Stimulated activated CD4-positive, alpha-beta T cell treated with anti-CD3 and anti-CD28 coated beads, Interleukin-4, amount 100 ng/mL, for 1 hour (primary cell): Measurements from ENCODE around the gene SPATC1L.
A peak's percentile ranks its signal among the peaks of the same experiment; 100 is the strongest.

Source experiments
- DNase-seq: peaks from one replicate; pipeline ENCODE4 v3.0.0-alpha.2; 2020

SPATC1L gene

DNA sequence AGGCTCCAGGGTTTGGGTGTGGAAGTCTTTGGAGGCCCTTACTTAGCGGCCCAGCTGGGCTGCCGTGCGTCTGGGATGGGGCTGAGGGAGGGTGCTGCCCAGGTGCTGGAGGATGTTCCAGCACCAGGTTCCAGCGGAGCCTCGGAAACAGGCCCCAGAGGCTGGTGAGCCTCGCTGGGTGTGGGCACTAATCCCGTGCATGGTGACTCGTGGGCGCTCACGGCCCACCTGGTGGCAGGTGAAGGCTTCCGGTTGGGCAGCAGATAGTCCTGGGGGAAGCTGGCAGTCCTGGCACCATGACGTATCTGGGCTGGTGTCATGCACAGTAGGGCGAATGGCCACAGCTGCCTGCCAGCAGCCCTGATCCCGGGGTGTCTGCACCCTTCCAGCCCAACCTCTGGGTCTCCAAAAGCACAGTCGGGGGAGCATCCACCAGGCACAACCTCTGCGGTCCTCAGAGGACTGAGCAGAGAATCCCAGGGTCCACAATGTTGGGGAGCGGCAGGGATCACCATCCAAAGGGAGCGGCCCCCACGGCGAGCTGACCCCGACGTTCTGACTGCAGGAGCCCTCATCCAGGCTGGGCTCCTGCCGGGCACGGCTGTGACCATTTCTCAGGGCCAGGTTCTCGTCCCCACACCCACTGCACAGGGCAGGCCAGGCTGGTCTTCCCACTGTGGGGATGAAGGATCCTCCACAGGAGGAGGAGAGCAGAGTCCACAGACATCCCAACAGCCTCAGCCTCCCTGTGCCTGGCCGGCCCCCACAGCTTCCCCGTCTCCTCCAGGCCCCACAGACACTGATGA is 54.2 kb downstream of the SPATC1L start:
- no peak for DNase-seq

- DNase-seq: no peak
These were observed 55.2 kb downstream of the SPATC1L start for GRCh38 chr21:46128933-46129571.

DNA sequence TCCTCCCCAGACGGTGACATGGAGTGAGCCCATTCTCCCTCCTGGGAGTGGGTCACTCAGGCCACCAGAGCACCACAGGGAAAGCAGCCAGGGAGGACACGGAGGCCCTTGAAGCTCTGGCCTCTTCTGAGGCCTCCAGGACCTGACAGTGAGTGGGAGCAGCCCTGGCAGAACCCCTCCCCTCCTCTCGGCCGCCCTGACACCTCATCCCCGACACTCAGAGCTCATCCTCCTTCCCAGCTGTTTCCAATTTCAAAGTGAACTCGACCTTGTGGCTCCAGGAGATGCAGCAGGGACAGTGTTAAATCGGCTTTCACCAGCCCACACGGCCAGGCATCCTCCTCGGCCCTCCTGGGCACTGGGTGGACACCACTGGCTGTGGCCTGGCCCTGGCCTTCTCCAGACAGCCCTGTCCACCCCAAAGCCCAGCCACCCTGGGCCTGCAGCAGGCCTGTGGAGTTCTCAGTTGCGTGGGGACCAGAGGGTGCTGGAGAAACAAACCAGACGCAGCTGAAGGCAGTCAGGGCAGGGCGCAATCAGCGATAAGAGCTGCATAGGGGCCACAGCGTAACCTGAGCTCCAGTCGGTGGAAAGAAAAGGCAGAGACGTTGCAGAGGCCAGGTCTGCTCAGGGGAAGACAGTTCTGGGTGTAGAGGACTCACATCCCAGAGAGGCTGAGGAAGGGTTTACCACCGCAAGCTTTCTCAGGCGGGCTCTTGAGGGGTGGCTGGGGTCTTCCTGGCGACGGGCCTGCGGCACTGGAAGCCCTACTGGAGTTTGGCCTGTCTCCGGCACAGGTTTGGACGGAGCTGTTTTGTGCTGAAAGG is 55.9 kb downstream of the SPATC1L start:
- peak; percentile 0 for DNase-seq

DNA sequence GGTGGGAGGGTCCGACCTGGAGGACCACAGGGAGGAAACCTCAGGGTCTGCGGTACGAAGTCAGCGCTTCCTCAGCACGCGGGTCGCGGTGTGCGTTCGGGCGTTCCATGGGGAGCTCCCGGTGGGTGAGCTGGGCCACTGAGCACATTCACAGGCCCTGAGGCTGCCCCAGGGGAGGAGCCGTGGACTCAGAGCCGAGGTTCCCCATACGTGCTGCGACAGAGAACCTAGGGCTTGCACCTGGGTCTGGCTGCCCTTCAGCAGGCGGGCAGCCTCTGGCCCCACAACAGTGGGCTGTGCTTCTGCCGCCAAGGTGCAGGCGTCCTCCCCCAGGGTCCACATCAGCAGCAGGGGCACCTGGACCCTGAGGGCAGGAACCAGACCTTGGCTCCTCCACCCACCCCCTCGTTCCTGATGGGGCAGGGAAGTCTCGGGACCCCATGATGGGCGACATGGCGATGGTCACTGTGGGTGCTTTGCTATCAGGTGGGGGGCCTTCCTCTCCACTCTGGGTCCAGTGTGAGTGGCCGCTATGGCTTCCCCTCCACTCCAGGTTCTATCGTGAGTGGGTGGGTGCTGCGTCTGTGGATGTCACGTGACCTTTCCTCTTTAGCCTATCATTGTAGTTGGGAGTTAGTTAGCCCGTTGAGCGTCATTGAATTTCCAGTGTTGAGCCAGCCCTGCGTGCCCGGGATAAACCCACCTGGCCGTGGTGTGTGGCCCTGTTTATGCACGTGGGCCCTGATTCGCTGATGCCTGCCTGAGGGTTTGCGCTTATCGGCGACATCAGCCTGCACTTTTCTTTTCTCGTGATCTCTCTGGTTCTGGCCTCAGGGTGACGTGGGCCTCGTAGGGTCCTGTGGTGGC is 56.8 kb downstream of the SPATC1L start:
- DNase-seq: no peak

DNA sequence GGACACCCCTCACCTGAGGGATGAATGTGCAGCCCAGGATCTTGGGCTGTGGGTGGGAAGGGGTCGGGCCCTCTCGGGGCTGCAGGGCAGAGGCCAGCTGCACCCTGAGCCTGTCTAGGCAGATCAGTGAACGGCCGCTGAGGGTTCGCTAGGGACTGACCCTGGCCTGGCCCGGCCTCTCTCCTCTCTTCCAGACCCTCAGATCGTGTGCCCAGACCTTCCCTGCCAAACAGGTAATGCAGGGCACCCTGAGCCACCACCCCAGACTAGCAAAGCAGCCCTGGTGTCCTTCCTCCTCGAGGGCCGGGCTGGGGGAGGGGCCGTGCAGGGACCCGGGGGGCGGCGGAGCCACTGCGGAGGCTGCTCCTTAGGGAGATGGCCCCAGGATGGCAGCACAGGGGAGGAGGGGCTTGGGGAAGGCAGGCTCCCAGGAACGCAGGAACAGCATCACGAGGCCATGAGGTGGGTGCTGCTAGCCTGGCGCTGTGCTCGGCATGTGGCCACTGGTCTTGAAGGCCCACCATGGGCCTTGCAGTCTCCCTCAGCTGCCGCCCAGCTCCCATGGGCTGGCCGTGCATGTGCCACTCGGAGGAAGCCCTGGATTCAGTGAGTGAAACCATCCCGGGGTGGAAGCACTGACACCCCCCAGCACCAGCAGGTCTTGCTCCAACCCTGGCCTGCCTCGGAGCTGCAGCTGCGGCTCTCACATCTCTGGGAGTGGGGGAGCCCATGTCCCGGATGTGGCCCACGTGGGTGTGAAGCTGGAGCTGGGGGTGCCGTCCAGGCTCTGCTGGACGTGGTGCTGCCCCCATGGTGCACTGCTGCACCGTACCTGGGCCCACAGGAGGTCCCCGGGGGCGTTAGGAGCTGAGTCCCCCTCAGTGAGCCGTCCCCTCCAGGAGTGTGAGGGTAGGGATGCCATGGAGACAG is 57.7 kb downstream of the SPATC1L start:
- DNase-seq: no peak

DNA sequence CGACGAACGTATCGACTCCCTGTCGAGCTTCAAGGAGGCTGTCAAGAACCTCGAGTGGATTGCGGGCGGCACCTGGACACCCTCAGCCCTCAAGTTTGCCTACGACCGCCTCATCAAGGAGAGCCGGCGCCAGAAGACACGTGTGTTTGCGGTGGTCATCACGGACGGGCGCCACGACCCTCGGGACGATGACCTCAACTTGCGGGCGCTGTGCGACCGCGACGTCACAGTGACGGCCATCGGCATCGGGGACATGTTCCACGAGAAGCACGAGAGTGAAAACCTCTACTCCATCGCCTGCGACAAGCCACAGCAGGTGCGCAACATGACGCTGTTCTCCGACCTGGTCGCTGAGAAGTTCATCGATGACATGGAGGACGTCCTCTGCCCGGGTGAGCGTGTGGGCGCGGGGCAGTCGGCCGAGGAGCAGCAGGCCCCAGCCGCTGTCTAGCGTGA is 58.4 kb downstream of the SPATC1L start:
- DNase-seq: no peak

GRCh38 chr21:46124926-46125845 is 59.1 kb downstream of the SPATC1L start:
- no peak for DNase-seq

- DNase-seq: no peak
These were observed 60.0 kb downstream of the SPATC1L start for GRCh38 chr21:46124083-46124925.

DNA sequence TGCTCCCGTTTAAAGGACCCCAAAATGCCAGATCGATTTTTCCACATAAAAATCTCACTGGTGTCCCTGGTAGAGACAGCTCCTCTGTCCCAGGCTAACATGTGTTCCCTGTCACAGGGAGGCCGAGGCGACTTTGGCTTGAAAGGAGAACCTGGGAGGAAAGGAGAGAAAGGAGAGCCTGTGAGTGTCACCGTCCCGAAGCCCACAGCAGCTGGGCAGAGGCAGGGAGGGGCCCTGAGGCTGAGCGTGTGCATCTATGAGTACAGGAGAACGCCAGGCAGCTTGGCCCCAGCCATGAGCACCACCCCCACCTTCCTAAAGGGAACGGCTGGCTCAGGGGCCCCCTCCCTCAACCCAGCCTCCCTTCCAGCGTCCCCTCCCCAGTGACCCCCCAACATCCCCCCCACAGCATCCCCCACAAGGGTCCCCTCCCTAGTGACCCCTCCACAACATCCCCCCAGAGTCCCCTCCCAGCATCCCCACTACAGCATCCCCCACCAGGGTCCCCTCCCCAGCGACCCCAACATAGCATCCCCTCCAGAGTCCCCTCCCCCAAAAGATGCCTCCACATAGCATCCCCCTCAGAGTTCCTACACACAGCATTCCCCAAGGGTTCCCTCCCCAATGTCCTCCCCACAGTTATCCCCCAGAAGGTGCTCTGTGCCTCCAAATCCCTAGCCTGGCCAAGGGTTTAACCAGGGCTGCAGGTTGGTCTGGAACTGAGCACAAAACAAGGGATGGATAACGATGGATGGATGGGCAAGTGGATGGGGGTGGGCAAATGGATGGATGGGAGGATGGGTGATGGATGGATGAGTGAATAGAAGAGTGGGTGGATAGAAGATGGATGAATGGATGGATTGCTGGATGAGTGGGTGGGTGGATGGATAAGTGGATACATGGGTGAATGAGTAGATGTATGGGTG is 61.2 kb downstream of the SPATC1L start:
- no peak for DNase-seq

DNA sequence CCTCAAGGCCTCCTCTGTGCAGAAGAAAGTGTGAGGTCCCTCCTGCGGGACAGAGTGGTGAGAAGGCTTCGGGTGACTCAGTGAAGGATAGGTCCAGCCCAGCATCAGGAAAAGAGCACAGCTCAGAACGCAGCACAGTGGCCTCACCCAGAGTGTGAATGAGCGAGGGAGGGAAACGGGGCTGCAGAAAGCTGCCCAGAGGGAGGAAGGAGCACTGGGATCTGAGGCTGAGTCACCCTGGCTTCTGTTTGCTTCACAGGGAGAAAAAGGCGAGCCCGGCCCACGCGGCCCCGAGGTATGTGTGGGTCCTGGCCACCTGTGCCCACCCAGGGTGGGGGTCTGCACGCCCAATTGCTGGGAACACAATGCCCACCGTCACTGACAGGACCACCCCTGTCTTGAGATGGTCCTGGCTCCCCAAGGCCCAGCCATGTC is 62.0 kb downstream of the SPATC1L start:
- peak; percentile 1 for DNase-seq

DNA sequence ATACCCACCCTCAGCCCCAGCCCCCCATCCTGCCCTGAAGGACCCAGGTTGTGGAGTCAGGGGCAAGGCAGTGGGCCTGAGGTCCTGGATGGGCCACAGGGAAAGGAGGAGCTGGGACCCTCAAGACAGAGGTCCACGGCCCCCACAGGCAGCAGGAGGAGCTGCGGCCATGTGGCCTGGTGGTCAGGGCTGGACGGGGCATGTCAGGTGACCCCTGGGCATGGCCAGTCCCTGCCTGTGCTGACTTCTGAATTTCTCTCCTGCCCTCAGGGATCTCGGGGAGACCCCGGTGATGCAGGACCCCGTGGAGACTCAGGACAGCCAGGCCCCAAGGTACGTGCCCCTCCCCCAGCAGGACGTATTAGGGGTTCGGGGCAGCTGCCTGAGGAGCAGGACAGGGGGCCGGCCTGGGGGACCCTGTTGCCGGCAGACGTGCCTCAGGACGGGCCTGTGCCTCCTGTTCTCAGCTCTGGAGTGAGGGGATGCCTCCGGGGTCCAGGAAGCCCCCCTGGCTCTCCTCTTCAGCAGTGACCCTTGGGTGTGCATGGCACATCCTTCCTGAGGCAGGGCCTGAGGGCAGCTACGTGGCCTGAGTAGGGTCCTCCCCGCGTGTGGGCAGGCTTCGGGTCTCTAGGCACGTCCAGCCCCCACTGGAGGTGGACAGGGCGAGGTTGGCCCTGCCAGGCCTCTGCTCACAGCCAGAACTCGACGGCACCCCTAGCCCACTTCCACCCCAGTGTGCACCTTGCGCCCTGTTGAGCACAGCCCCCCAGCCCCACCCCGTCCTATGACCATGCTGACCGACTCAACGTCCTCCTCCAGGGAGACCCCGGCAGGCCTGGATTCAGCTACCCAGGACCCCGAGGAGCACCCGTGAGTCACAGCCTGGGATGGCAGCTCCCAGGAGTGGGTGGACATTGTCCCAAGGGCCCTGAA is 62.7 kb downstream of the SPATC1L start:
- peak; percentile 1 for DNase-seq

DNA sequence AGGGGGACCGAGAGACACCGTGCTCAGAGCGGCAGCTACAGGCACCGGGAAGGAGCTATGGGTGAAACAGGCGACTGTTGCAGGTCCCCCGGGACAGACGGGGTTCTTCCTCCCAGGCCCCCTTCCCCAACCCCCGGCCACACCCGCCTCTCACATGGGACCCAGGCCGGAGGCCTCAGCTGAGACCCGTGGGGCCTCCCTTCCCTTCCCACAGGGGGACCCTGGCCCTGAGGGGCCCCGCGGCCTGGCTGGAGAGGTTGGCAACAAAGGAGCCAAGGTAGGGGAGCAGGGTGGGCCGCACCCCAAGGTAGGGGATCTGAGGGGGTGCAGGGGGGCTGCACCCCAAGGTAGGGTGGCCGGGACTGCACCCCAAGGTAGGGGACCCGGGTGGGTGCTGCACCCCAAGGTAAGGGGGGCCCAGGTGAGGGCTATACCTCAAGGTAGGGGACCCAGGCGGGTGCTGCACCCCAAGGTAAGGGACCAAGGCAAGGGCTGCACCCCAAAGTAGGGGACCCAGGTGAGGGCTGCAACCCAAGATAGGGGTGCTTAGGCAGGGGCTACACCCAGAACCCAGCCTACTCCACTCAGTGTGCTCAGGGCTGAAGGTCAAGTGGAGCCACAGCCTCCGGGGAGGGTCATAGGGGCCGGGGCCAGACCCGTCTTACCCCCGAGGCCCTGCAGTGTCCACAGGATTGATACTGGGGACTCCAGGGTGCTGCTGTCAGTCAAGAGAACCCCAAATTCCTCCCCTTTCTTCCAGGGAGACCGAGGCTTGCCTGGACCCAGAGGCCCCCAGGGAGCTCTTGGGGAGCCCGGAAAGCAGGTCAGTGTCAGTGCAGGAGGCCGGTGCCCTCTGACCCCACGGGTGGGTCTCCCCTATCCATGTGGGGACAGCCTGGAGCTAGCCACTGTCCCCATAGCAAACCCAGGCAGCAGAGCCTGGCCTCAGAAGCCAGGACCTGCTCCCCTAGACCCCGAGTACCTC is 63.7 kb downstream of the SPATC1L start:
- DNase-seq: peak; percentile 1

GRCh38 chr21:46119637-46120271 is 64.5 kb downstream of the SPATC1L start:
- DNase-seq: no peak

DNA sequence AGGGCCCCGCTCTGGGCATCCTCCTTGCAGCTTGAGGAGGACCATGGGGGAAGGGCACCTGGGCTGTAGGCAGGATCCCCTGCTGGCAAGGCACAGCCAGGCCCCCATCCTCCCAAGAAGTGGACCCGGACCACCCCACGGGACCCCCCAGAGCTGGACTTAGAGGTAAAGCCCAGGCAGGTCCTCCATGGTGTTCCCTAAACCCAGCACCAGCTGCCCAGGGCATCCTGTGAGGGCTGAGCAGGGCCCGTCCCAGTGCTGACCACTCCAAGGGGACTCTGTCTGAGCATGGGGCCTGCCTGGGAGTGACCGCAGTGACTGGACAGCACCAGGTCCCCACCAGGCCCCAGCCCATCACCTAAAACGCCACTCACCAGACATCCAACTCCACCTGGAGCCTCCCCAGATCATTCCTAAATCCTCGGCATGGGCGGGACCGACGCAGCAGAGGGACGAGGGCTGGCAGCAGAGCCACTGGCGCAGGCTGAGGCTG is 65.1 kb downstream of the SPATC1L start:
- no peak for DNase-seq
